SU-DHL-6 (cell line): Measurements from ENCODE around the gene ABR.

Experiments
- H2AFZ ChIP-seq: fragments of 200-600 bp; sonication (generic); 2 replicates; pipeline ENCODE4 v1.6.1; 2014; ENCODE audit warnings: low read depth, mild to moderate bottlenecking, moderate library complexity, mixed read lengths, antibody characterized with exemption, low read length; ENCODE audit not compliant: severe bottlenecking
- H3F3A ChIP-seq: fragments of 200-600 bp; shearing (Covaris generic); 2 replicates; pipeline ENCODE4 v1.6.0; 2016; ENCODE audit warnings: antibody characterized with exemption, mild to moderate bottlenecking; ENCODE audit not compliant: insufficient read depth
- H3K27ac ChIP-seq: fragments of 200-600 bp; sonication (generic); 2 replicates; pipeline ENCODE4 v1.5.1; 2016; ENCODE audit warnings: low read depth, mild to moderate bottlenecking, low read length, moderate library complexity, mixed read lengths
- H3K27me3 ChIP-seq: fragments of 200-600 bp; sonication (generic), shearing (Covaris generic); 2 replicates; pipeline ENCODE4 v1.6.0; 2014; ENCODE audit warnings: mild to moderate bottlenecking, low read length
- H3K36me3 ChIP-seq: fragments of 200-600 bp; sonication (generic); 2 replicates; pipeline ENCODE4 v1.6.1; 2014; ENCODE audit warnings: mild to moderate bottlenecking, low read length, mixed read lengths
- H3K4me2 ChIP-seq: fragments of 300-600, 200-600 bp; shearing (Covaris generic), sonication (generic); 2 replicates; pipeline ENCODE4 v1.6.0; 2014; ENCODE audit warnings: low read length, low read depth, mild to moderate bottlenecking; ENCODE audit not compliant: poor library complexity, severe bottlenecking
- H3K4me3 ChIP-seq: fragments of 200-600 bp; sonication (generic); 2 replicates; pipeline ENCODE4 v1.5.1; 2014; ENCODE audit warnings: antibody characterized with exemption, low read length, mild to moderate bottlenecking, mixed read lengths; ENCODE audit not compliant: insufficient read depth, poor library complexity, severe bottlenecking
- H3K79me2 ChIP-seq: fragments of 200-600 bp; sonication (generic); 2 replicates; pipeline ENCODE4 v1.6.1; 2014; ENCODE audit warnings: mild to moderate bottlenecking, low read length, moderate library complexity; ENCODE audit not compliant: insufficient read depth
- H3K9ac ChIP-seq: fragments of 200-600 bp; sonication (generic); 2 replicates; pipeline ENCODE4 v1.7.0; 2014; ENCODE audit warnings: mild to moderate bottlenecking, low read length
- H3K9me2 ChIP-seq: fragments of 200-600 bp; sonication (generic); replicated peaks from 2 replicates; pipeline ENCODE4 v1.6.1; 2014; ENCODE audit warnings: low read length; ENCODE audit not compliant: insufficient read depth
- H3K9me3 ChIP-seq: fragments of 200-600 bp; sonication (generic); 2 replicates; pipeline ENCODE4 v1.6.1; 2014; ENCODE audit warnings: low read length, mixed read lengths; ENCODE audit not compliant: insufficient read depth
- H4K20me1 ChIP-seq: fragments of 200-600 bp; sonication (generic); 2 replicates; pipeline ENCODE4 v1.6.1; 2014; ENCODE audit warnings: low read depth, mild to moderate bottlenecking, antibody characterized with exemption, low read length, moderate library complexity, mixed read lengths
- EZH2phosphoT487 ChIP-seq: fragments of 200-600 bp; sonication (generic), shearing (Covaris generic); conservative IDR thresholded peaks from 2 replicates; pipeline ENCODE4 v1.6.1; 2018; ENCODE audit warnings: mild to moderate bottlenecking, antibody characterized with exemption, low read length, moderate library complexity, mixed read lengths
- TF ChIP-seq, protein P1 (sequence below): fragments of 200-600 bp; sonication (generic); IDR thresholded peaks from one replicate; pipeline ENCODE4 v1.5.1; 2017; ENCODE audit warnings: antibody characterized with exemption, mild to moderate bottlenecking, low read length, moderate library complexity; ENCODE audit not compliant: insufficient read depth, poor library complexity, severe bottlenecking

ABR gene

DNA sequence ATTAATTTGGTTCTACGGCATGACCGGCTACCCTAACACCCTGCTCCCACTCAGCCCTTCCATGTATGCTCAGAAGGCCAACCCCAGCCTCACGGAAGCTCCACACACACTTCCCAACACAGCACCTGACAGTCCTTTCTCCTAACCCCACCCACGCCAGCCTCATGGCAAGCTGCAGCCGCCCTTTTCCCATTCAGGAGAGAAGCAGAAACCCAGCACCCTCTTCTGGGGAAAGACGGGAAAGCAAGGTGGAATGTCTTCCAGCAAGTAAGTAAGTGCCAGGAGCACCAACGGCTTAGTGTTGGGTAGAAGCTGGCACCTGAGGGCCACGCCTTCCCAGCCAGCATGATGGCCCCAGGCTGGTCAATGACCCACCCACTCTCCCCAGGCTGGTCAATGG, 32.1 kb downstream of the ABR start:
- no peaks in the 10 kb centered on the region for H3K9me3 ChIP-seq
- no peak overlapping the region for H3K4me2 ChIP-seq
- no peak for TF ChIP-seq EZH2phosphoT487
- TF ChIP-seq, protein P1, sequence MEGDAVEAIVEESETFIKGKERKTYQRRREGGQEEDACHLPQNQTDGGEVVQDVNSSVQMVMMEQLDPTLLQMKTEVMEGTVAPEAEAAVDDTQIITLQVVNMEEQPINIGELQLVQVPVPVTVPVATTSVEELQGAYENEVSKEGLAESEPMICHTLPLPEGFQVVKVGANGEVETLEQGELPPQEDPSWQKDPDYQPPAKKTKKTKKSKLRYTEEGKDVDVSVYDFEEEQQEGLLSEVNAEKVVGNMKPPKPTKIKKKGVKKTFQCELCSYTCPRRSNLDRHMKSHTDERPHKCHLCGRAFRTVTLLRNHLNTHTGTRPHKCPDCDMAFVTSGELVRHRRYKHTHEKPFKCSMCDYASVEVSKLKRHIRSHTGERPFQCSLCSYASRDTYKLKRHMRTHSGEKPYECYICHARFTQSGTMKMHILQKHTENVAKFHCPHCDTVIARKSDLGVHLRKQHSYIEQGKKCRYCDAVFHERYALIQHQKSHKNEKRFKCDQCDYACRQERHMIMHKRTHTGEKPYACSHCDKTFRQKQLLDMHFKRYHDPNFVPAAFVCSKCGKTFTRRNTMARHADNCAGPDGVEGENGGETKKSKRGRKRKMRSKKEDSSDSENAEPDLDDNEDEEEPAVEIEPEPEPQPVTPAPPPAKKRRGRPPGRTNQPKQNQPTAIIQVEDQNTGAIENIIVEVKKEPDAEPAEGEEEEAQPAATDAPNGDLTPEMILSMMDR = no peak
- no peak overlapping the region for H3K4me3 ChIP-seq
- no peak overlapping the region for H3K9ac ChIP-seq
- H3K36me3 ChIP-seq = no peaks in the 10 kb centered on the region
- peaks cover 62% of the 10 kb centered on the region for H3K79me2 ChIP-seq
- H4K20me1 ChIP-seq = no peaks in the 10 kb centered on the region
- no peak overlapping the region for H3K27ac ChIP-seq
- H2AFZ ChIP-seq = no peak overlapping the region
- H3K27me3 ChIP-seq = no peaks in the 10 kb centered on the region
- no peaks in the 10 kb centered on the region for H3K9me2 ChIP-seq
- no peaks in the 10 kb centered on the region for H3F3A ChIP-seq

DNA sequence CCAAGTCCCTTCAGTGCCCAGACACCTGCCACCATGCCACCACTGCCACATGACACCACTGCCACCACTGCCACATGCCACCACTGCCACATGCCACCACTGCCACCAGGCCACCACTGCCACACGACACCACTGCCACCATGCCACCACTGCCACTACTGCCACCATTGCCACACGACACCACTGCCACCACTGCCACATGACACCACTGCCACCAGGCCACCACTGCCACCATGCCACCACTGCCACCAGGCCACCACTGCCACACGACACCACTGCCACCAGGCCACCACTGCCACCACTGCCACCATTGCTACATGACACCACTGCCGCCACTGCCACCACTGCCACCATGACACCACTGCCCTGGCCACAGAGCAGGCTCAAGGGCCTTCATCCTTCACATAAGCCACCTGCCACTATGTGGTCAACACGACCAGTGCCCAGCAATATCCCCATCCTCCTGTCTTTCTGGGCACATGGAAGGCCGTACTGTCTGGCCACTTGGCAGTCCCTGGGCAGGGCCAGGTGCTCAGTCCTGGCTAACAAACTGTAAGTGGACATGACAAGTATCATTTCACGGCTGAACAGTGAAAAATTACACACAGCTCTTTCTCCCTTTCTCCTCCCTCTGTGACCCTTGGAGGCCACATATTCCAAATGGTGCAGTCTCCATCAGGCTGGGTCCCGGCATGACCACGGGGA, 33.1 kb downstream of the ABR start:
- Histone ChIP-seq H4K20me1 (no peaks in the 10 kb centered on the region), H3K36me3 (no peaks in the 10 kb centered on the region)

DNA sequence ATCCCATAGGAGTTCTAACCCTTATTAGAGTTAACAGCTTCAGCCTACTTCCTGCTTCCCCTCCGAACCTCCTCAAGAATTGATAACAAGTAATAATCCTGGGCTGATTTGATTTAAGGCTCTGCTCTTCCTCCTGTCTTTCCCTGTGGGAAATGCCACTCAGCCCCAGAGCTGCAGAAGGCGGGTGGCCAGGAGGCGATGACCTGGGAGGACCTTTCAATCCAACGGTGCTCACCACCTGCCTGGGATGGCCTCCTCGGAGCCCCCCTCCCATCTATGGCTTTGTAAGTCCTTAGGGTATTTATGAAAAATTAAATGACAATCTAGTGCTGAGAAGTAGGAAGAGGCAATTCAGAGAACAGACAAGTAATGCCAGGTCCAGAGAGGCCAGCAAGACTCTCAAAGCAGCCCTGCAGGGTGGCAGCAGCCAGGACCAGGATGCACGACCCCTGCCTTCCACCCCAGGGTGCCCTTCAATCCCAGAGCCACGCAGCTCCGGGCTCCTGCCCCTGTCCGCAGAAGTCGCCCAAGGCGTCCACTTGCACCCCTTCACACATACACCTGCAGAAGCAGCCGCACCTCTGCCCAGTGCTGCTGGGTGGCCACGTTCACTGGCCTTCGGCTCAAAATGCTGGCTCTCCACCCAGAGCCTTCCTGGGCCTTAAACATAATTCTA, 34.3 kb downstream of the ABR start:
- Histone ChIP-seq H3K79me2 (peaks cover 68% of the 10 kb centered on the region), H3K36me3 (no peaks in the 10 kb centered on the region), H3F3A (no peaks in the 10 kb centered on the region), H3K9ac (no peak overlapping the region), H3K27me3 (no peaks in the 10 kb centered on the region), H4K20me1 (no peaks in the 10 kb centered on the region), H2AFZ (no peak overlapping the region), H3K27ac (no peak overlapping the region), H3K9me2 (no peaks in the 10 kb centered on the region), H3K4me3 (no peak overlapping the region), H3K4me2 (no peak overlapping the region), H3K9me3 (no peaks in the 10 kb centered on the region)
- TF ChIP-seq, protein P1 = no peak
- no peak for TF ChIP-seq EZH2phosphoT487

More for the DNA sequence above, 33.1 kb downstream of the ABR start:
- no peaks in the 10 kb centered on the region for H3K9me2 ChIP-seq
- no peak overlapping the region for H2AFZ ChIP-seq
- TF ChIP-seq, protein P1 = no peak
- no peak for TF ChIP-seq EZH2phosphoT487
- H3K4me3 ChIP-seq = no peak overlapping the region
- H3K9ac ChIP-seq = no peak overlapping the region
- no peaks in the 10 kb centered on the region for H3K9me3 ChIP-seq
- no peak overlapping the region for H3K4me2 ChIP-seq
- peaks cover 66% of the 10 kb centered on the region for H3K79me2 ChIP-seq
- no peaks in the 10 kb centered on the region for H3F3A ChIP-seq
- no peaks in the 10 kb centered on the region for H3K27me3 ChIP-seq
- H3K27ac ChIP-seq = no peak overlapping the region
